IPS DF 4.7 (cell line): ENCODE results near the gene TMEM191B.
"Not testable (repeated sequence)": the region's sequence is repeated elsewhere in the genome, so short reads cannot be mapped to it uniquely, and the experiment has no call there.

ENCODE experiments used
- DNase-seq: peaks from one replicate; pipeline ENCODE4 v3.0.0-alpha.2; 2013; ENCODE audit warnings: low spot score; ENCODE audit errors: extremely low read depth

TMEM191B gene

GRCh38 chr22:18527752-18528596, at the start of gene TMEM191B:
Gene TMEM191B, plus strand, starts transcription at chr22:18527802. Its CDS starts 179 bp downstream, at chr22:18527981.
- not testable (repeated sequence) for DNase-seq

GRCh38 chr22:18496227-18496626, 31.4 kb upstream of the TMEM191B start:
- DNase-seq: not testable (repeated sequence)

DNA sequence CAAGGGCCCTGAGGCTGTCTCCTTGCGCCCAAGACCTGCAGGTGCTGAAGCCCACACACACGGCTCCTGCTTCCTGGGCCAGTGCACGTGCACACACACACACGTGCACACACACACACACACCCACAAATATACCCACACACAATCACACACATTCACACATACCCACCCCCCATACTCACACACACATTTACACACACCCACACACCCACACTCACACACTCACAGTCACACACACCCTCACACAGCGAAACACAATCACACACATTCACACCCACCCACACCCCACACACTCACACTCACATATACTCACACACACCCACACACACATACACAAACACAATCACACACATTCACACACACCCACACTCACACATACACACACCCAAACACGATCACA, 16.3 kb upstream of the TMEM191B start:
- not testable (repeated sequence) for DNase-seq

GRCh38 chr22:18512378-18512777, 15.2 kb upstream of the TMEM191B start:
- DNase-seq: not testable (repeated sequence)

DNA sequence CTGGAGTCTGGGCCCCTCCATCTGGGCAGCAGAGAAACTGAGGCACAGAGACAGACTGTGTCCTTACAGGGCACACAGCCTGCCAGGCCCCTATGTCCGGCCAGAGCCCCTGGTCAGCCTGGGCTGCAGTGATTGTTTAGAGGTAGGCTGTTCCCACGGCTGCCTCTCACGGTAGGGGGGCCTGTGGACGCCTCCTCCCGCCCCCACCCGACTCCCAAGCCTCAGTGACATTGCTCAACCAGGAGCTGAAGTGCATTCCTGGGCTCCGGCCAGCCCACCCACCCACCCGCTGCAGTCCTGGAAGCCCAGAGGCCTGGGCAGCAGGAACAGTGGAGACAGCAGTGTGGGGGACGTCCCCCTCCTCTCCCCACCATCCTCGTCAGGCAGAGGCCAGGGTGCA, 14.1 kb upstream of the TMEM191B start:
- not testable (repeated sequence) for DNase-seq

DNA sequence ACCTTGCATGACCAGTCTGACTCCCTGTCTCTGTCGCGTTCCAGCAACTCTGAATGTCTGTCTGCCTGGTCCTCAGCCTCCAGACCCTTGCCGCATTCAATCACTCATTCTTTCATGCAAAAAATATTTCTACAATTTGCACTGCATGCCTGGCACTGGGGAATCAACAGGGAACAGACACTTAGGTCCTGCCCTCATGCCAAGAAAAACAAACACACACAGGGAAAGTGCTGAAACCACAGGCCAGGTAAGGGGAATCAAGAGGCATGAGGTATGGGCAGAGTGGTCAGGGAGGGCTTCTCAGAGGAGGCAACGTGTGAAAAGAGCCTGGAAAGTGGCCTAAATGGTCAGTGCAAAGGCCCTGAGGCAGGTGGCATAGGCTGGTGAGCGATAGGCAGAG, 9.5 kb upstream of the TMEM191B start, which contains the start of gene GGTLC3:
Gene GGTLC3, minus strand, starts transcription at position 101 of the 400 bp plus-strand sequence. CDS start 264 bp downstream, outside the sequence.
- DNase-seq: not testable (repeated sequence)

- not testable (repeated sequence) for DNase-seq
Observed at GRCh38 chr22:18522762-18523161, 4.8 kb upstream of the TMEM191B start.

DNA sequence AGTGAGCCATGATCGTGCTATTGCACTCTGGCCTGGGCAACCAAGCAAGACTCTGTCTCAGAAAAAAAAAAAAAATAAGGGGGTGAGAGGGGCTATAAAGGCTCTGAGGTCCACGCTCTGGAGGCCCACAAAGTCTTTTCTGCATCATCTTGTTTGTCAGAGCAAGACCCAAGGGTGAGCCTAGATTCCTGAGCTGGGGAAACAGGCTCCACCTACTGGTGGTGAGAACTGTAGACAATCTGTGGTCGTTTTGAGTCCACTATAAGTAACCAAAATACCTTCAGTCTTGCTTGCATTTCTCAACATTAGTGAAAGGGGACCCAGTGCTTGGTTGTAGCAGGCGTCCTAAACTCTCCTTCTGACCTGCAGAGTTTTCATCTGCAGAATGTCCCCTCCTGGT, 4.3 kb upstream of the TMEM191B start:
- DNase-seq: not testable (repeated sequence)

DNA sequence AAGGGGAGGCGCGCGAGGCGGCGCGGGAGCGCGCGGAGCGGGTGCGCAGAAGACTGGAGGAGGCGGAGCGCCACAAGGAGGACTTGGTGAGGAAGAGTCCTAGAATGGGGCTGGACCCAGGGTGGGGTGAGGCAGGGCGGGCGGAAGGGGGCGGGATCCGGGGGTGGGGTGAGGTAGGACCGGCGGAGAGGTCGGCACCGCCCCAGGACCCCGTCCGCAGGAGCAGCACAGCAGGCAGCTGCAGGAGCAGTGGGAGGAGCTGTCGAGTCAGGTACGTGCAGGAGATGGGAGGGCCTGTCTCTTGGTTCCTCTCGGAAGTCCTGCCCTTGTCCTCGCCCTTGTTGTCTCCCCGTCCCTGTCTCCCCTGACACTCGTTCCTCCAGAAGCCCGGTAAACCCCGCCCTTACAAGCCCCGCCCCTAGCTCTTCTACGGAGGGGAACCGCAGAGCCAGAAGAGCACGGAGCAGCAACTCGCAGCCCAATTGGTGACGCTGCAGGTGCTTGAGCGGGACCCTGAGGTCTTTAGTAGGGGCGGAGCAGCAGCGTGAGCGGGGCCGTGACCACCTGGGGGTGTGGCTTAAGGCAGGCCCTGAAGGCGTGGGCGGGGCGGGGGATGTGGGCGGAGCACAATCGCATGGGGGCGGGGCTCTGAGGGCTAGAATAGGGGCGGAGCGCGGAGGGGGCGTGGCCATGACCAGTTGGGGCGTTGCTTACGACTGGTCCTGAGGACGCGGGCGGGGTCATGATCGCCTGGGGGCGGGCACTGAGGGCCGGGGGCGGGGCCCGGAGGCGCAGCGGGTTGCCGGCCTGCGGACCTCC, 1.2 kb downstream of the TMEM191B start:
- not testable (repeated sequence) for DNase-seq

- DNase-seq: not testable (repeated sequence)
Observed at GRCh38 chr22:18529416-18530145, 2.0 kb downstream of the TMEM191B start.

DNA sequence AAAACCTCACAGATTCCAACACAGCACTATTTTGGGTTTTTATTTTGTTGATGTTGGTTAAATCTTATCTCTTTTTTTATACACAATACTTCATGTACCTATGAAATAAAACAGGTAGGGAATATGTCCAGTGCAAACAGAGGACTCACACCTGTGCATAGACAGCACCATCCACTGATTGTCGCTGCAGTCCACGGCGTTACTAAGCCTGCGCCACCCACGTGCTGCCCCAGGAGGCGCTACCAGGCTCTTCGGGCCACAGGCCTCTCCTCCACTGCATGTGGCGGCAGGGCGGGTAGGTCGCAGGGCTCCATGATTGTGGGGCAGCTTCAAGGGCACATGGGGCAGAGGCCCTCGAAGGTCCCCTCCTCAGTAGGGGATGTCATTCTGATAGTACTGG, 6.0 kb downstream of the TMEM191B start:
- not testable (repeated sequence) for DNase-seq

- not testable (repeated sequence) for DNase-seq
Observed at GRCh38 chr22:18534315-18534714, 6.7 kb downstream of the TMEM191B start.

DNA sequence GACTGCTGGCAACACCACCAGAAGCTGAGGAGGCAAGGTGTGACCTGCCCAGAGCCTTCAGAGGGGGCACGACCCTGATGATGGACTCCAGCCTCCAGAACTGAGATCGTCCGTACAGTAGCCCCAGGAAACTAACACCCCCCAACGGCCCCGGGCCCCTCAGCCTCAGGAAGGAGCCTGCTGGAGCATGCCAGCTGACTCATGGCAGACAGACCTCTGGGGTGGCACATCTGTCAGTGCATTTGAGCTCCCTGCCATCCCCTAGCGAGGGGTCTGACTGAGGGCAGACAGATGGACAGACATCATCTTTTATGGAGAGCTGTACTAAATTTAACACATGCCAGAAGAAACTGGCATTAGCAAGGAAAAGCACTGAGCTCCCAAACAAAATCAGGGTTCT, 12.4 kb downstream of the TMEM191B start:
- not testable (repeated sequence) for DNase-seq

DNA sequence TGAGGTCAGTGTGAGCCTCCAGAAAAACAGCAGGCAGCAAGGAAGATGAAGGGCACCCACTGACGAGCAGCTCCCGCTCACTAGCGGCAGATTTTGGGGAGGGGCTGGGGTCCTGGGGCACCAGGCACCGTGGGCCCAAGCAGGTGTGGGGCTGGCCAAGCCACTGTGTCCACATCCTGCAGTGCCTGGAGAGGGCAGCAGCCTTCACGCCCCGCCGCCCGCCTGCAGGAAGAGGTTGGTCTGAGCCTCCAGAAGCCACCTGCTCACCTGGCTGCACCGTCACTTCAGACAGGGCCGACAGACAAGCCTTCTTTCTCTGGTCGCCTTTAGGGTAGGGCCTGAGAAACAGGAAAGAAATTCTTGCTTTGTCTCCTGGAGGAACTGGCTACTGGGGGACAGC, 15.8 kb downstream of the TMEM191B start:
- not testable (repeated sequence) for DNase-seq

GRCh38 chr22:18544615-18545014, 17.0 kb downstream of the TMEM191B start:
- DNase-seq: not testable (repeated sequence)

- not testable (repeated sequence) for DNase-seq
Observed at GRCh38 chr22:18549458-18550179, 22.0 kb downstream of the TMEM191B start.

GRCh38 chr22:18551046-18551445, 23.4 kb downstream of the TMEM191B start:
- not testable (repeated sequence) for DNase-seq

DNA sequence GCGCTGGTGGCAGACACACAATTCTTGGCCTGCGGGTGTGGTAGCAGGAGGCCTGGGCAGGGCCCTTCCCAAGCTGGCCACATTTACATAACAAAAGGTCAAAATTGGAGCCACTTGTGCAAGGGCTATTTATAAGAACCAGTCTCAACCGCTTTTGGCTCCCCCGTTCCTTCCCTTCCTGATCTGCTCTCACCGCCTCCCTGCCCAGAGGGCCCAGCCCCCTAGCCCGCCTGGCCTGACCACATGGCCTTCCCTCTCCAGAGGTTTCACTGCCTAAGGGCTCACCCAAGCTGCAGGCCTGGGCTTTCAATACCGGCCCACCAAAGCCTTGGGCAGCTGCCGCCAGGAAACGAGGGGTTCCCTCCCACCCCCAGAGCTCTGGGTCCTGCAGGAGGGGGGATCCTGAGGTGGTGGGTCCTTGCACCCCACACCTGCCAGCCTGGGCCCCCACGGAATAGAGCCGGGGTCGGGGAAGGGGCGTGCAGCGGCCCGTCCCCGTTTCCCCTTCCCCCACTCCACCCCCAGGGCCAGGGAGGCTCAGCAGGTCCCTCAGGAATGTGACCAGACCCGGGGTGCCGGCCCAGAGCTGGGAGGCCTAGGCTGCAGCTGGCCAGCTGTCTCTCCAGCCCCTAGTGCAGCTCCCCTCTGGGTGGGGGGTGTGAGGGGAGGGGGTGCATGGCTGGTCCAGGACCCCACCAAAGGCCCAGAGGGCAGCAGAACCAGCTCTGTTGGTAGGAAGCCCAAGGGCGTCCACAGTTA, 25.4 kb downstream of the TMEM191B start:
- DNase-seq: not testable (repeated sequence)
